ENCODE data around the gene OR6B3.

GRCh38 chr2:240069829-240070228 is 16.5 kb upstream of the OR6B3 start:
- no peak for TF ChIP-seq EZH2phosphoT487 (IDR thresholded peaks at IDR 0.05; ENCODE audit: borderline replicate concordance, low read depth, low read length)
- TF ChIP-seq CTCF (conservative IDR thresholded peaks at IDR 0.05; ENCODE audit: low read length) = no peak

Data from OCI-LY7 (cell line).